SK-N-SH (cell line): ENCODE data around the gene ABCB9. TPM values are rescaled to one million over a fixed set of nuclear protein-coding genes. Genes with fewer than 3 reads are reported as not detected.

Experiments
- CTCF ChIA-PET: fragments of 300-600, 350-600 bp; formaldehyde crosslinking; extraction: SDS; loops from one replicate; lab custom pipeline; 2021; lab: Yijun Ruan, JAX
- POLR2A ChIA-PET: fragments of 350-600 bp; sonication (Branson Sonifier 250); formaldehyde crosslinking; extraction: SDS; loops from one replicate; lab custom pipeline; 2020; ENCODE audit warnings: antibody characterized with exemption, inconsistent platforms; lab: Yijun Ruan, JAX
- DNase-seq: peaks from one replicate; pipeline ENCODE4 v3.0.0; 2012
- H2AFZ ChIP-seq: fragments of 200-600 bp; sonication (generic); 2 replicates; pipeline ENCODE4 v1.8.1; 2016; ENCODE audit warnings: antibody characterized with exemption, mild to moderate bottlenecking, low read depth
- H3F3A ChIP-seq: fragments of 200-600 bp; sonication (generic); replicated peaks from 2 replicates; pipeline ENCODE3; 2016; ENCODE audit warnings: antibody characterized with exemption, mild to moderate bottlenecking; ENCODE audit not compliant: insufficient read depth
- H3K27ac ChIP-seq, 2 experiments: fragments of 200-500 bp in 1 of 2; fragments of 200-600 bp in 1 of 2; sonication (Bioruptor generic) in 1 of 2; sonication (generic), shearing (Covaris generic) in 1 of 2; 2 replicates each; pipeline versions ENCODE4 v1.5.1 to v1.6.1; 2014 to 2016; ENCODE audit warnings: low read depth in 2 of 2, inconsistent platforms in 1 of 2, low read length in 1 of 2, mild to moderate bottlenecking in 1 of 2, mixed read lengths in 1 of 2
- H3K27me3 ChIP-seq: fragments of 200-600 bp; sonication (generic), shearing (Covaris generic); 2 replicates; pipeline ENCODE4 v1.6.1; 2016; ENCODE audit warnings: mixed run types; ENCODE audit not compliant: insufficient read depth
- H3K36me3 ChIP-seq, 2 experiments: fragments of 200-500 bp in 1 of 2; fragments of 200-600 bp in 1 of 2; sonication (Bioruptor generic) in 1 of 2; sonication (generic) in 1 of 2; replicated peaks in 1 of 2; 2 replicates each; pipeline versions ENCODE3 to v1.5.1; 2014 to 2016; ENCODE audit warnings: low read length in 1 of 2, mild to moderate bottlenecking in 1 of 2; ENCODE audit not compliant: insufficient read depth in 2 of 2, control insufficient read depth in 1 of 2
- H3K4me1 ChIP-seq, 2 experiments: fragments of 200-500 bp in 1 of 2; fragments of 200-600 bp in 1 of 2; sonication (Bioruptor generic) in 1 of 2; sonication (generic), shearing (Covaris generic) in 1 of 2; 2 replicates each; pipeline versions ENCODE4 v1.5.1 to v1.6.1; 2014 to 2016; ENCODE audit warnings: low read depth in 1 of 2, low read length in 1 of 2, mixed run types in 1 of 2; ENCODE audit not compliant: insufficient read depth in 2 of 2, control insufficient read depth in 1 of 2
- H3K4me2 ChIP-seq: fragments of 200-600 bp; sonication (generic), shearing (Covaris generic); 2 replicates; pipeline ENCODE4 v1.6.1; 2017; ENCODE audit warnings: mixed run types
- H3K4me3 ChIP-seq, 2 experiments: fragments of 200-500 bp in 1 of 2; fragments of 200-600 bp in 1 of 2; sonication (Bioruptor generic) in 1 of 2; sonication (generic), shearing (Covaris generic) in 1 of 2; 2 replicates each; pipeline versions ENCODE4 v1.5.1 to v1.8.1; 2014 to 2016; ENCODE audit warnings: low read depth in 2 of 2, inconsistent platforms in 1 of 2, low read length in 1 of 2, mild to moderate bottlenecking in 1 of 2, mixed read lengths in 1 of 2, moderate library complexity in 1 of 2
- H3K79me2 ChIP-seq: fragments of 200-600 bp; sonication (generic); 2 replicates; pipeline ENCODE4 v1.8.1; 2017; ENCODE audit warnings: mild to moderate bottlenecking; ENCODE audit not compliant: insufficient read depth
- H3K9ac ChIP-seq: fragments of 200-600 bp; sonication (generic); 2 replicates; pipeline ENCODE4 v1.6.1; 2017; ENCODE audit warnings: mixed run types
- H3K9me2 ChIP-seq: fragments of 200-600 bp; sonication (generic); 2 replicates; pipeline ENCODE4 v1.6.1; 2017; ENCODE audit warnings: mixed run types
- H3K9me3 ChIP-seq: fragments of 200-600 bp; sonication (generic); 2 replicates; pipeline ENCODE4 v1.6.1; 2017; ENCODE audit warnings: mixed run types, mild to moderate bottlenecking, moderate library complexity
- H4K20me1 ChIP-seq: fragments of 200-600 bp; sonication (generic); 2 replicates; pipeline ENCODE4 v1.6.1; 2017; ENCODE audit warnings: mild to moderate bottlenecking, mixed run types; ENCODE audit not compliant: insufficient read depth
- ELF1 ChIP-seq: IDR thresholded peaks from 2 replicates; pipeline ENCODE4 v1.4.0; 2012
- FOSL2 ChIP-seq: IDR thresholded peaks from 2 replicates; pipeline ENCODE4 v1.4.0; 2012; ENCODE audit warnings: low read depth, mild to moderate bottlenecking, moderate library complexity, borderline replicate concordance
- GABPA ChIP-seq: IDR thresholded peaks from 2 replicates; pipeline ENCODE4 v1.4.0; 2012; ENCODE audit warnings: low read depth, mild to moderate bottlenecking
- MXI1 ChIP-seq: IDR thresholded peaks from 2 replicates; pipeline ENCODE4 v1.6.1; 2012; ENCODE audit warnings: mild to moderate bottlenecking, low read depth, low read length, improper control_type of control experiment
- RXRA ChIP-seq: IDR thresholded peaks from 2 replicates; pipeline ENCODE4 v1.4.0; 2012; ENCODE audit warnings: low read depth, mild to moderate bottlenecking, borderline replicate concordance
- TEAD4 ChIP-seq: IDR thresholded peaks from 2 replicates; pipeline ENCODE4 v1.4.0; 2012; ENCODE audit warnings: mild to moderate bottlenecking, borderline replicate concordance; ENCODE audit not compliant: insufficient read depth
- YY1 ChIP-seq: IDR thresholded peaks from 2 replicates; pipeline ENCODE4 v1.4.0; 2012; ENCODE audit warnings: low read depth, mild to moderate bottlenecking
- WGBS: methylation state at CpG from one replicate; pipeline ENCODE4 v1.1.6; 2017; ENCODE audit warnings: low lambda C conversion rate; 5-methylcytosine and 5-hydroxymethylcytosine counted together
- polyA plus RNA-seq, 3 experiments: library from polyadenylated mRNA; depleted of rRNA; stranded (reverse); fragments of >200 nt; gene quantifications; 2 replicates each; pipeline ENCODE4 v1.2.3, GENCODE V29; 2012
- TF ChIP-seq, protein P1 (sequence below): IDR thresholded peaks from 2 replicates; pipeline ENCODE4 v1.6.1; 2012; ENCODE audit warnings: mild to moderate bottlenecking, low read depth, low read length, moderate library complexity
- TF ChIP-seq, protein P2 (sequence below): fragments of 150-350 bp; IDR thresholded peaks from 2 replicates; pipeline ENCODE4 v1.6.1; 2017; ENCODE audit warnings: antibody characterized with exemption, low read length, low read depth, borderline replicate concordance

ABCB9 gene
- polyA plus RNA-seq, 1 of the 3 experiments (the other 2 are of a cell fraction): 6.2 TPM

- H3K27ac ChIP-seq: no peak overlapping the region; a peak in 1 of 4 replicates
- peaks cover 0 to 16% of the 10 kb centered on the region in 2 experiments for H3K36me3 ChIP-seq
- no peak overlapping the region for H3K4me2 ChIP-seq
- TF ChIP-seq, protein P1, sequence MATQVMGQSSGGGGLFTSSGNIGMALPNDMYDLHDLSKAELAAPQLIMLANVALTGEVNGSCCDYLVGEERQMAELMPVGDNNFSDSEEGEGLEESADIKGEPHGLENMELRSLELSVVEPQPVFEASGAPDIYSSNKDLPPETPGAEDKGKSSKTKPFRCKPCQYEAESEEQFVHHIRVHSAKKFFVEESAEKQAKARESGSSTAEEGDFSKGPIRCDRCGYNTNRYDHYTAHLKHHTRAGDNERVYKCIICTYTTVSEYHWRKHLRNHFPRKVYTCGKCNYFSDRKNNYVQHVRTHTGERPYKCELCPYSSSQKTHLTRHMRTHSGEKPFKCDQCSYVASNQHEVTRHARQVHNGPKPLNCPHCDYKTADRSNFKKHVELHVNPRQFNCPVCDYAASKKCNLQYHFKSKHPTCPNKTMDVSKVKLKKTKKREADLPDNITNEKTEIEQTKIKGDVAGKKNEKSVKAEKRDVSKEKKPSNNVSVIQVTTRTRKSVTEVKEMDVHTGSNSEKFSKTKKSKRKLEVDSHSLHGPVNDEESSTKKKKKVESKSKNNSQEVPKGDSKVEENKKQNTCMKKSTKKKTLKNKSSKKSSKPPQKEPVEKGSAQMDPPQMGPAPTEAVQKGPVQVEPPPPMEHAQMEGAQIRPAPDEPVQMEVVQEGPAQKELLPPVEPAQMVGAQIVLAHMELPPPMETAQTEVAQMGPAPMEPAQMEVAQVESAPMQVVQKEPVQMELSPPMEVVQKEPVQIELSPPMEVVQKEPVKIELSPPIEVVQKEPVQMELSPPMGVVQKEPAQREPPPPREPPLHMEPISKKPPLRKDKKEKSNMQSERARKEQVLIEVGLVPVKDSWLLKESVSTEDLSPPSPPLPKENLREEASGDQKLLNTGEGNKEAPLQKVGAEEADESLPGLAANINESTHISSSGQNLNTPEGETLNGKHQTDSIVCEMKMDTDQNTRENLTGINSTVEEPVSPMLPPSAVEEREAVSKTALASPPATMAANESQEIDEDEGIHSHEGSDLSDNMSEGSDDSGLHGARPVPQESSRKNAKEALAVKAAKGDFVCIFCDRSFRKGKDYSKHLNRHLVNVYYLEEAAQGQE: no peak
- TF ChIP-seq ELF1 (no peak), YY1 (no peak), RXRA (no peak), GABPA (no peak), FOSL2 (no peak), TEAD4 (no peak), MXI1 (no peak)
- TF ChIP-seq, protein P2, sequence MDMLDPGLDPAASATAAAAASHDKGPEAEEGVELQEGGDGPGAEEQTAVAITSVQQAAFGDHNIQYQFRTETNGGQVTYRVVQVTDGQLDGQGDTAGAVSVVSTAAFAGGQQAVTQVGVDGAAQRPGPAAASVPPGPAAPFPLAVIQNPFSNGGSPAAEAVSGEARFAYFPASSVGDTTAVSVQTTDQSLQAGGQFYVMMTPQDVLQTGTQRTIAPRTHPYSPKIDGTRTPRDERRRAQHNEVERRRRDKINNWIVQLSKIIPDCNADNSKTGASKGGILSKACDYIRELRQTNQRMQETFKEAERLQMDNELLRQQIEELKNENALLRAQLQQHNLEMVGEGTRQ: no peak
- TF ChIP-seq, all 33 proteins: peak for 0
- no peaks in the 10 kb centered on the region for H3K9me3 ChIP-seq
- H2AFZ ChIP-seq: no peak overlapping the region
- no peak overlapping the region for H3K9ac ChIP-seq
- H4K20me1 ChIP-seq: peaks cover 10% of the 10 kb centered on the region; the same call in 1 of the 2 replicates
- no peak overlapping the region for H3K4me3 ChIP-seq
- H3K9me2 ChIP-seq: no peaks in the 10 kb centered on the region
- H3F3A ChIP-seq: peaks cover 7% of the 10 kb centered on the region
- WGBS: 75% methylated on average over 4 of the region's 9 CpGs
- H3K4me1 ChIP-seq: peaks cover 13 to 31% of the 10 kb centered on the region in 2 experiments; a peak in 3 of 4 replicates
- DNase-seq: no peak
- CTCF ChIA-PET: interaction anchor here (1.3 kb wide), 1 partner anchor 59 kb away, joined by 3 read pairs; no protein-coding TSS in a partner anchor
- no peaks in the 10 kb centered on the region for H3K27me3 ChIP-seq
- peaks cover 41% of the 10 kb centered on the region; the same call in 1 of the 2 replicates for H3K79me2 ChIP-seq
- POLR2A ChIA-PET: interaction anchor here (2.1 kb wide), 1 partner anchor 8 kb away, joined by 9 read pairs; the partner anchor contains the start of gene OGFOD2
These were observed 17.7 kb upstream of the ABCB9 start for GRCh38 chr12:122983789-122984515.
